ENCODE measurements around the gene STK32C. TPM values are rescaled to one million over a fixed set of nuclear protein-coding genes. Genes with fewer than 3 reads are reported as not detected.

Gene STK32C
- total RNA-seq, 1 experiment from 2014 or later: 13.9 TPM

DNA sequence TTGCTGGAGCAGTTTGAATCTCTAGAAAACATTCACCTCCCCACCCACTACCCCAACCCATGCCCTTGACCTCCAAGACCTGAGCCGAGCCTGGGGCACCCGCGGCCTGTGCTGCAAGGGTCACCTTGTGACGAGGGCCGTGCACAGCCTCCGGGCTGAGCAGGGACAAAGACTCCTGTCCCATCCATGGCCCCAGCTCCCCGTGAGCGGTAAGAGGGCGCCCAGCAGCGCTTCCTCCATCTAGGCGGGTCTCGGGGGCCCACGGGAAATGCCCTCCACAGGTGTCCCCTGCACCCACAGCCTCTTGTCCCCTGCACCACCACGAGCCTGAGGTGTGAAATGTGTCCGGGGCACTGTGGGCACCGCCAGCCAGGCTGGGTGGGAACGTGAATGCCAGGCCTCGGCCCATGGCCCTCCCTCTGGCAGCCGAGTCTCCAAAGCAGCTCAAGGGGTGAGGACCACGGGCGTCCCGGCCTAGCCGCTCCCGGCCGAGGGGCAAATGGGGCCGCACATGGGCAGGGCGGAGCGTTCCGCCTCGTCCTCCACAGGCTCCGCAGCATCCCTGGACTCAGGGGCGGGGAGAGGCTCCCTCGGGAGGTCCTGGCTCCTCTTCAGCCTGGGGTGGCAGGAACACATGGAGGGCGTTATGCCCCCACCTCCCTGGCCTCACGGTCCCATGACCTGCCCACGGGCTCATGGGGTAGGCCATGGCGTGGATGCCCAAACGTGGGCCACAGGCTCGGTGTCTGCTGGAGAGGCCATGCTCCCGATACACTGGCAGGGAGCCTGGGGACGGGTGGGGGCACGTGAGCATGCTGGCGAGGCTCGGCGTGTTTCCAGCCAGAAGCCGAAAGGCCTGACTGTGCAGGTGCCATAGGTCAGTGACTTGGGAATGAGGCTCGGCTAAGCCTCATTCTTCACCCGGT is 100.0 kb downstream of the STK32C start:
- no peaks in the 10 kb centered on the region for H3K27me3 ChIP-seq (ENCODE audit: insufficient read depth, low read depth)
- no peak for TF ChIP-seq EZH2 (IDR thresholded peaks at IDR 0.05; ENCODE audit: low read depth)
- TF ChIP-seq, protein P1, sequence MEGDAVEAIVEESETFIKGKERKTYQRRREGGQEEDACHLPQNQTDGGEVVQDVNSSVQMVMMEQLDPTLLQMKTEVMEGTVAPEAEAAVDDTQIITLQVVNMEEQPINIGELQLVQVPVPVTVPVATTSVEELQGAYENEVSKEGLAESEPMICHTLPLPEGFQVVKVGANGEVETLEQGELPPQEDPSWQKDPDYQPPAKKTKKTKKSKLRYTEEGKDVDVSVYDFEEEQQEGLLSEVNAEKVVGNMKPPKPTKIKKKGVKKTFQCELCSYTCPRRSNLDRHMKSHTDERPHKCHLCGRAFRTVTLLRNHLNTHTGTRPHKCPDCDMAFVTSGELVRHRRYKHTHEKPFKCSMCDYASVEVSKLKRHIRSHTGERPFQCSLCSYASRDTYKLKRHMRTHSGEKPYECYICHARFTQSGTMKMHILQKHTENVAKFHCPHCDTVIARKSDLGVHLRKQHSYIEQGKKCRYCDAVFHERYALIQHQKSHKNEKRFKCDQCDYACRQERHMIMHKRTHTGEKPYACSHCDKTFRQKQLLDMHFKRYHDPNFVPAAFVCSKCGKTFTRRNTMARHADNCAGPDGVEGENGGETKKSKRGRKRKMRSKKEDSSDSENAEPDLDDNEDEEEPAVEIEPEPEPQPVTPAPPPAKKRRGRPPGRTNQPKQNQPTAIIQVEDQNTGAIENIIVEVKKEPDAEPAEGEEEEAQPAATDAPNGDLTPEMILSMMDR (conservative IDR thresholded peaks at IDR 0.05): no peak
- H3K9me2 ChIP-seq (ENCODE audit: insufficient read depth): no peaks in the 10 kb centered on the region
- no peaks in the 10 kb centered on the region for H4K20me1 ChIP-seq (ENCODE audit: insufficient read depth)
- no peaks in the 10 kb centered on the region for H3K36me3 ChIP-seq (ENCODE audit: low read depth)
- no peaks in the 10 kb centered on the region for H3F3A ChIP-seq (ENCODE audit: insufficient read depth, low read depth)
- no peak overlapping the region for H3K4me2 ChIP-seq
- no peaks in the 10 kb centered on the region for H3K4me1 ChIP-seq (replicated peaks; ENCODE audit: insufficient read depth)
- no peak for DNase-seq
- no peak overlapping the region for H3K4me3 ChIP-seq
- POLR2A ChIA-PET (ENCODE audit: unreplicated experiment): no interaction called here
- CTCF ChIA-PET: no interaction called here
- no peaks in the 10 kb centered on the region for H3K79me2 ChIP-seq (ENCODE audit: low read depth)
- no peaks in the 10 kb centered on the region for H3K9me3 ChIP-seq (ENCODE audit: insufficient read depth, low read depth)
- no peak overlapping the region for H3K27ac ChIP-seq
- H2AFZ ChIP-seq: no peak overlapping the region
- intact Hi-C loops (cut with micrococcal nuclease; ENCODE audit: unreplicated experiment): no loop called here
- no TSS peak for BruUV-seq (replicated peaks)

DNA sequence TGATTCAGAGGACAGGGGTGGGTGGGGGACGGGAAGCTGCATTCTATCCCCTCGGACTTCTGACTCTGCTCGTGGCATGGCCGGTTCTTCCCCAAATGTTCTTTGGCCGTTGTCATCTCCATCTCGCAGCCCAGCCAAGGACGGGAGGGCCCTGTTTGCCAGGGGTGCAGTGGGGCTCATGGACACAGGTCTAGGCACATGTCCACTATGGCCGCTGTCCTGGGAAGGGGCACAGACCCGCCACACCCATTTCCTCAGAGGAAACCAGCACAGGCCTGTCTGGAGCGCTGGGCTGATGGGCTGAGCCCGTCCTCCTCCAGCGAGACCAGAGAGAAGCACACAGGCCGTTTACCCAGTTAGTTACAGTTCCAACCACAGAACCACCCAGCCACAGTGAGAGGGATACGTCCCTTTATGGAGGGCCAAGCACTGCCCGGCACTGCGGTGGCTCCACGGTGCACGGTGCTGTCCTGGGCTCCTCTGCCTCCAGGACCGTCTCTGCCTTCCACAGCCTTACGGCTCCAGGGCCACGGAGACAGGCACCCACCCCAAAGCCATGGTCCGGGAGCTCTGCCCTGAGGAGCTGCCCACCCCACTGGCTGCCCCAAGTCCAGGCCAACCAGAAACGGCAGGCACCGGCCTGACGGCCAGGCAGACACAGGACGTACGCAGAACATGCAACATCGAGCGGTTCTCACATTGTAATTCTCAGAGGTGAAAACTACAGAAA is 100.8 kb downstream of the STK32C start:
- CTCF ChIA-PET: no interaction called here
- H3K27me3 ChIP-seq (ENCODE audit: insufficient read depth, low read depth): no peaks in the 10 kb centered on the region
- no peak for TF ChIP-seq EZH2 (IDR thresholded peaks at IDR 0.05; ENCODE audit: low read depth)
- TF ChIP-seq, protein P1 (conservative IDR thresholded peaks at IDR 0.05): no peak

DNA sequence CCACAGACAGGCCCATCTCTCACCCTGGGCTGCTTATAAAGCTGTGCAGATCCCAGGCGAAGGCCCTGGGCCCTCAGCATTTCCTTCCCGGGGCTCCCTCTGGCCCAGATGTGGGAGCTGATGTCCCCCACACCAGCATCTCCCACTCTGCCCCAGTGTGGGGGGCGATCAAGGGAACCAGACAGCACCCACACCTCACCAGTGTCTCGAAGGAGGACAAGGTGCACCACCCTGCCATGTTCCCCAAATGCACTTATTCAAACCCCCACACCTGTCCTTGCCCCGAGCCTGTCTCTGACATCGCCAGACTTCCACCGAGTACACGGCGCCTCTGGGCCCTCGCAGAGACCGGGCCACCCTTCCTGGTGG is 101.4 kb downstream of the STK32C start:
- no peaks in the 10 kb centered on the region for H3K79me2 ChIP-seq (ENCODE audit: low read depth)
- H3K27me3 ChIP-seq (ENCODE audit: insufficient read depth, low read depth): no peaks in the 10 kb centered on the region
- CTCF ChIA-PET: no interaction called here
- POLR2A ChIA-PET (ENCODE audit: unreplicated experiment): no interaction called here
- no peak overlapping the region for H3K4me2 ChIP-seq
- no peaks in the 10 kb centered on the region for H3K9me3 ChIP-seq (ENCODE audit: insufficient read depth, low read depth)
- no peaks in the 10 kb centered on the region for H3K4me1 ChIP-seq (replicated peaks; ENCODE audit: insufficient read depth)
- H4K20me1 ChIP-seq (ENCODE audit: insufficient read depth): no peaks in the 10 kb centered on the region
- intact Hi-C loops (cut with micrococcal nuclease; ENCODE audit: unreplicated experiment): no loop called here
- TF ChIP-seq, protein P1 (conservative IDR thresholded peaks at IDR 0.05): no peak
- no peak for TF ChIP-seq EZH2 (IDR thresholded peaks at IDR 0.05; ENCODE audit: low read depth)
- DNase-seq: no peak
- H3K27ac ChIP-seq: no peak overlapping the region
- no peaks in the 10 kb centered on the region for H3K36me3 ChIP-seq (ENCODE audit: low read depth)
- H3K9me2 ChIP-seq (ENCODE audit: insufficient read depth): no peaks in the 10 kb centered on the region
- no peak overlapping the region for H2AFZ ChIP-seq
- no peaks in the 10 kb centered on the region for H3F3A ChIP-seq (ENCODE audit: insufficient read depth, low read depth)
- no peak overlapping the region for H3K4me3 ChIP-seq
- BruUV-seq (replicated peaks): no TSS peak

More for the DNA sequence above, 100.8 kb downstream of the STK32C start:
- BruUV-seq (replicated peaks): no TSS peak
- POLR2A ChIA-PET (ENCODE audit: unreplicated experiment): no interaction called here
- DNase-seq: no peak
- Histone ChIP-seq H3K4me1 (replicated peaks; ENCODE audit: insufficient read depth) (no peaks in the 10 kb centered on the region), H3K36me3 (ENCODE audit: low read depth) (no peaks in the 10 kb centered on the region), H3K4me2 (no peak overlapping the region), H3K9me2 (ENCODE audit: insufficient read depth) (no peaks in the 10 kb centered on the region), H3K79me2 (ENCODE audit: low read depth) (no peaks in the 10 kb centered on the region), H3K4me3 (no peak overlapping the region), H3K9me3 (ENCODE audit: insufficient read depth, low read depth) (no peaks in the 10 kb centered on the region), H3K27ac (no peak overlapping the region), H4K20me1 (ENCODE audit: insufficient read depth) (no peaks in the 10 kb centered on the region), H3F3A (ENCODE audit: insufficient read depth, low read depth) (no peaks in the 10 kb centered on the region), H2AFZ (no peak overlapping the region)
- intact Hi-C loops (cut with micrococcal nuclease; ENCODE audit: unreplicated experiment): no loop called here
